ENCODE data around the gene NRL.

NRL gene

DNA sequence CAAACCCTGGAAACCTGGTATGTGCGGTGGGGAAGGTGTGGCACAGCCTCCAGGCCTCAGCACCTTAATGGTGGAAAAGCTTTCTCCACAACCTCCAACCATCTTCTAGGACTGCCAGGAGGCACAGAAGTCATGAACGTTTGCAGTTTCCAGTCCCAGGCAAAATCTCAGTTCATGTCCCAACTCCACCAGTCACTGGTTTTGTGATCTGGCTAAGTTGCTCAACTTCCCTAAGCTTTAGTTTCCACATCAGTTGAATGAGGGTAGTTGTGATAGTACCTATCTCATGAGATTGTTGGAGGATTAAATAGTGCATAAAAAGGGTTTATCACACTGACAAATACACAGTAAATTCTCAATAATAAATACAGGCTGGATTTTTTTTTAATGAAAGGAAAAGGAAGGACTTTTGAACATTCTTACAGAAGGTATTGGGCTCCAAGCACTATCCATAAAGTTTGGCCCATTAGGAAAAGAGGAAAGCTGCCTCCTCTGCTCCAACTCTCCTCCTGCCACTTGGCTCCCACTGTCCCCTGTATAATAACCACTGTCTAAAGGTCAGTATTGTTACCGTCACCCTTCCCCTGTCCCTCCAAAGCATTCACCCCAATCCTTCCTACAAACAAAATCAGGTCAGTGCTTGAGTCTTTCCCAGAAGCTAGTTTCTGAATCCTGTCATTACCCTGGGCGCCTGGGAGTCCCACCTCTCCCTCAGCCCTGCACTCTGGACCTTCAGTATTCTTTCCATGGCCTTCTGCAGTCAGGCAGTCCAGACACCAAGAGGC, 14.4 kb downstream of the NRL start:
- Histone ChIP-seq H3K4me2 (ENCODE audit: low read depth, low read length, poor library complexity, severe bottlenecking) (no peak overlapping the region), H3K4me3 (ENCODE audit: low read length, poor library complexity, severe bottlenecking) (no peak overlapping the region), H4K20me1 (ENCODE audit: insufficient read depth, low read length, poor library complexity, severe bottlenecking) (no peaks in the 10 kb centered on the region), H3F3A (ENCODE audit: low read depth) (no peaks in the 10 kb centered on the region), H3K9me3 (ENCODE audit: insufficient read depth, low read depth, low read length) (no peaks in the 10 kb centered on the region), H3K4me1 (ENCODE audit: insufficient read depth, low read length, poor library complexity, severe bottlenecking) (peaks cover 10% of the 10 kb centered on the region), H3K27me3 (ENCODE audit: insufficient read depth, low read length, poor library complexity, severe bottlenecking) (no peaks in the 10 kb centered on the region), H2AFZ (ENCODE audit: low read length) (no peak overlapping the region), H3K9ac (ENCODE audit: low read depth, low read length, poor library complexity, severe bottlenecking) (no peak overlapping the region), H3K9me2 (replicated peaks; ENCODE audit: low read depth, low read length) (no peaks in the 10 kb centered on the region), H3K79me2 (ENCODE audit: insufficient read depth, low read length) (peaks cover 15% of the 10 kb centered on the region; the same call in 1 of the 2 replicates), H3K36me3 (ENCODE audit: insufficient read depth, low read length) (no peaks in the 10 kb centered on the region; the same call in 1 of the 2 replicates)
- TF ChIP-seq, protein P1, sequence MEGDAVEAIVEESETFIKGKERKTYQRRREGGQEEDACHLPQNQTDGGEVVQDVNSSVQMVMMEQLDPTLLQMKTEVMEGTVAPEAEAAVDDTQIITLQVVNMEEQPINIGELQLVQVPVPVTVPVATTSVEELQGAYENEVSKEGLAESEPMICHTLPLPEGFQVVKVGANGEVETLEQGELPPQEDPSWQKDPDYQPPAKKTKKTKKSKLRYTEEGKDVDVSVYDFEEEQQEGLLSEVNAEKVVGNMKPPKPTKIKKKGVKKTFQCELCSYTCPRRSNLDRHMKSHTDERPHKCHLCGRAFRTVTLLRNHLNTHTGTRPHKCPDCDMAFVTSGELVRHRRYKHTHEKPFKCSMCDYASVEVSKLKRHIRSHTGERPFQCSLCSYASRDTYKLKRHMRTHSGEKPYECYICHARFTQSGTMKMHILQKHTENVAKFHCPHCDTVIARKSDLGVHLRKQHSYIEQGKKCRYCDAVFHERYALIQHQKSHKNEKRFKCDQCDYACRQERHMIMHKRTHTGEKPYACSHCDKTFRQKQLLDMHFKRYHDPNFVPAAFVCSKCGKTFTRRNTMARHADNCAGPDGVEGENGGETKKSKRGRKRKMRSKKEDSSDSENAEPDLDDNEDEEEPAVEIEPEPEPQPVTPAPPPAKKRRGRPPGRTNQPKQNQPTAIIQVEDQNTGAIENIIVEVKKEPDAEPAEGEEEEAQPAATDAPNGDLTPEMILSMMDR (conservative IDR thresholded peaks at IDR 0.05; ENCODE audit: low read length), result no peak
- no peak for TF ChIP-seq EZH2phosphoT487 (IDR thresholded peaks at IDR 0.05; ENCODE audit: borderline replicate concordance)

DNA sequence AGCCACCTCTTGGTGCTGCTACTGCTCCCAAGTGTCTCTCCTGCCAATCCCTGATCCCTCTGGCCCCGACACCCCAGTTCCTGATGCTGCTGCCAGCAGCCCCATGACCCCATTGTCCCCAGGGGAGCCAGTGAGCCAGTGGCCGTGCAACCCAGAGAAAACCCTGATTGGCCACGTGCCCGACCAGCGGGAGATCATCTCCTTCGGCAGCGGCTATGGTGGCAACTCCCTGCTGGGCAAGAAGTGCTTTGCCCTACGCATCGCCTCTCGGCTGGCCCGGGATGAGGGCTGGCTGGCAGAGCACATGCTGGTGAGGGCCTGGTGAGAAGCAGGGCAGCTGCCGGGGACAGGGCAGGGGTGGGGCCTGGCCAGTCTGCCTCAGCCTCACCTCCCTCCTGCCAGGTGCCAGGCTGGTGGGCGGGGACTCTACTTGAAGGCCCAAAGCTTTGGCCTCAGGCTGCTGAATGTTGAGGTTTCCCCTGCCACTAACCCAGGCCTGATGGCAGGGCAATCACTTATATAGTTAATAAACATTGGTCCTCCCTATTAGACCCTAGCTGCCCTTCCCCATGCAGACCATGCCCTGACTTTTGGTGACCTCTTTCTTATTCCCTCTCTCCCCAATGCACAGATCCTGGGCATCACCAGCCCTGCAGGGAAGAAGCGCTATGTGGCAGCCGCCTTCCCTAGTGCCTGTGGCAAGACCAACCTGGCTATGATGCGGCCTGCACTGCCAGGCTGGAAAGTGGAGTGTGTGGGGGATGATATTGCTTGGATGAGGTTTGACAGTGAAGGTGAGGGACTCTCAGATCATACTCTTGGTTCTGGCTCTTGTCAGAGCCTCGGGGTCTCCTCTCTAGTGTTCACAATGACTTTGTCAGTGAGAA, 15.6 kb downstream of the NRL start:
- Histone ChIP-seq H3K9me3 (ENCODE audit: insufficient read depth, low read depth, low read length) (no peaks in the 10 kb centered on the region), H3K27me3 (ENCODE audit: insufficient read depth, low read length, poor library complexity, severe bottlenecking) (no peaks in the 10 kb centered on the region), H3K4me3 (ENCODE audit: low read length, poor library complexity, severe bottlenecking) (no peak overlapping the region), H3K36me3 (ENCODE audit: insufficient read depth, low read length) (no peaks in the 10 kb centered on the region; the same call in 1 of the 2 replicates), H4K20me1 (ENCODE audit: insufficient read depth, low read length, poor library complexity, severe bottlenecking) (no peaks in the 10 kb centered on the region), H3K9me2 (replicated peaks; ENCODE audit: low read depth, low read length) (no peaks in the 10 kb centered on the region), H3K9ac (ENCODE audit: low read depth, low read length, poor library complexity, severe bottlenecking) (no peak overlapping the region), H2AFZ (ENCODE audit: low read length) (no peak overlapping the region), H3K4me2 (ENCODE audit: low read depth, low read length, poor library complexity, severe bottlenecking) (no peak overlapping the region), H3K4me1 (ENCODE audit: insufficient read depth, low read length, poor library complexity, severe bottlenecking) (peaks cover 10% of the 10 kb centered on the region), H3F3A (ENCODE audit: low read depth) (no peaks in the 10 kb centered on the region; the same call in 1 of the 2 replicates), H3K79me2 (ENCODE audit: insufficient read depth, low read length) (peaks cover 24% of the 10 kb centered on the region)
- TF ChIP-seq EZH2phosphoT487 (IDR thresholded peaks at IDR 0.05; ENCODE audit: borderline replicate concordance), result no peak
- TF ChIP-seq, protein P1 (conservative IDR thresholded peaks at IDR 0.05; ENCODE audit: low read length), result no peak

DNA sequence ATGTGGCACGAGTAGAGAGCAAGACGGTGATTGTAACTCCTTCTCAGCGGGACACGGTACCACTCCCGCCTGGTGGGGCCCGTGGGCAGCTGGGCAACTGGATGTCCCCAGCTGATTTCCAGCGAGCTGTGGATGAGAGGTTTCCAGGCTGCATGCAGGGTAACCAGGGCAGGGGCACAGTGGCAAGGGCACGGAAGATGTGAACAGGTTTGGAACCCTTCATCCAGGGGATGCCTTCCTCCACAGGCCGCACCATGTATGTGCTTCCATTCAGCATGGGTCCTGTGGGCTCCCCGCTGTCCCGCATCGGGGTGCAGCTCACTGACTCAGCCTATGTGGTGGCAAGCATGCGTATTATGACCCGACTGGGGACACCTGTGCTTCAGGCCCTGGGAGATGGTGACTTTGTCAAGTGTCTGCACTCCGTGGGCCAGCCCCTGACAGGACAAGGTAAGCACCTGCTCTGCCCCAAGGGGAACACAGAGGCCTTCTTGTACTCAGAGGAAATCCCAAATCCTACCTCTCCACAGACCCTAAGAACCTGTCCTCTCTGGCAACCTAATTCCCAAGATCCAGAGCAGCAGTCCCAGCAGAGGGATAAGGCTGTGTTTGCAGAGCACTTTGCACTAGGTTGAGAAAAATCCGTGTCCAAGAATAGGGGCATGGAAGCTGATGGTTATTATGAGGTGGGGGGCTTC, 16.4 kb downstream of the NRL start:
- H3F3A ChIP-seq (ENCODE audit: low read depth), result no peaks in the 10 kb centered on the region; the same call in 1 of the 2 replicates
- no peak overlapping the region for H3K4me3 ChIP-seq (ENCODE audit: low read length, poor library complexity, severe bottlenecking)
- peaks cover 25% of the 10 kb centered on the region for H3K79me2 ChIP-seq (ENCODE audit: insufficient read depth, low read length)
- H3K9me2 ChIP-seq (replicated peaks; ENCODE audit: low read depth, low read length), result no peaks in the 10 kb centered on the region
- H3K9ac ChIP-seq (ENCODE audit: low read depth, low read length, poor library complexity, severe bottlenecking), result no peak overlapping the region
- no peaks in the 10 kb centered on the region; the same call in 1 of the 2 replicates for H3K36me3 ChIP-seq (ENCODE audit: insufficient read depth, low read length)
- H3K27me3 ChIP-seq (ENCODE audit: insufficient read depth, low read length, poor library complexity, severe bottlenecking), result no peaks in the 10 kb centered on the region
- H4K20me1 ChIP-seq (ENCODE audit: insufficient read depth, low read length, poor library complexity, severe bottlenecking), result no peaks in the 10 kb centered on the region
- peaks cover 14% of the 10 kb centered on the region for H3K4me1 ChIP-seq (ENCODE audit: insufficient read depth, low read length, poor library complexity, severe bottlenecking)
- TF ChIP-seq, protein P1 (conservative IDR thresholded peaks at IDR 0.05; ENCODE audit: low read length), result no peak
- no peak for TF ChIP-seq EZH2phosphoT487 (IDR thresholded peaks at IDR 0.05; ENCODE audit: borderline replicate concordance)
- no peak overlapping the region for H3K4me2 ChIP-seq (ENCODE audit: low read depth, low read length, poor library complexity, severe bottlenecking)
- no peaks in the 10 kb centered on the region for H3K9me3 ChIP-seq (ENCODE audit: insufficient read depth, low read depth, low read length)
- no peak overlapping the region for H2AFZ ChIP-seq (ENCODE audit: low read length)
